Activated CD4-positive, alpha-beta T cell treated with anti-CD3 and anti-CD28 coated beads, Interleukin-2, amount 50 U/mL, for 4 hours (primary cell): ENCODE results near the gene TICAM2.
"Not testable (repeated sequence)": the region's sequence is repeated elsewhere in the genome, so short reads cannot be mapped to it uniquely, and the experiment has no call there.

Experiments used
- DNase-seq, 2 experiments: peaks; one replicate each; pipeline ENCODE4 v3.0.0-alpha.2; 2020

The TICAM2 gene, protein sequence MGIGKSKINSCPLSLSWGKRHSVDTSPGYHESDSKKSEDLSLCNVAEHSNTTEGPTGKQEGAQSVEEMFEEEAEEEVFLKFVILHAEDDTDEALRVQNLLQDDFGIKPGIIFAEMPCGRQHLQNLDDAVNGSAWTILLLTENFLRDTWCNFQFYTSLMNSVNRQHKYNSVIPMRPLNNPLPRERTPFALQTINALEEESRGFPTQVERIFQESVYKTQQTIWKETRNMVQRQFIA

DNA sequence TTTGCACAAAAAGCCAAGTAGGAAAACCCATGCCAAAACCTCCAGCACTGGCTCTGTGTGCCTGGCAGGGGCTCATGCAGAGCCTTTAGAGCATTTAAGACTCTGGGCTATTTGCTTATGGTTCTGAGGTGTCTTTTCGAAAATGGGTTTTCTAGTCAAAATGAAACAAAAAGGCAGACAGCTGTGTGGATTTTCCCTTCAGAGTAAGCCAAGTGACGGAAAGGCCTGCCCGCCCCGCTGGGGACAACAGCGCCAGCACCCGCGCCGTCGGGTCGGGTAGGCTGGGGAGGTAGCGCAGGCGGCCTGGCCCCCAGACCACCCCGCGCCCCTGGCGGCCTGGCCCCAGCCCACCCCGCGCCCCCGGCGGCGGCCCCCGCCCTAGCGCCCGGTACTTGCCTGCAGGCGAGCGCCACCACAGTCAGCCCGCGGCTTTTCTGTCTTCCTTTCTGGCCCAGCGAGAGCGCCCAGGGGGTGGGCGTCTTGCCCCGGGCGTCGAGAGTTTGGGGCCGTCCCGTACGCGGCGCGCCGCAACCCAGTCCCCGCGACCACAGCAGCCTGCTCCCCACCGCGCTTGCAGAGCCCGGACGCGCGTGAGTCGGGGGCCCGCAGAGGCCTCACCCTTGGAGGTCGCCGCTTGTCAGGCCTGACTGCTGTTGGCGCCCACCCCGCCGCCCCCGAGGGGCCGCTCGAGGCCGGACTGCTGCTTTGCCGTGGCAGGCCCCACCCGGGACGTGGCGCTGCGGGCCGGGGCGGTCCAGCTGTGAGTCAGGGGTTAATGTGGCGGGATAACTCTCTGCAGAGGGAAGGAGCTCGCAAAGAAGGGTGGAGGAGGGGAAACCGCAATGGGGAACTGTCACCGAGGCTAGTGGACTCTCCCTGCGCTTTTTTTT, at the start of gene TICAM2:
TICAM2 (minus strand) TSS at position 779 of the 890 bp plus-strand sequence. CDS start 21,223 bp downstream, outside the sequence.
- DNase-seq, result peak; percentile 35 to 40

DNA sequence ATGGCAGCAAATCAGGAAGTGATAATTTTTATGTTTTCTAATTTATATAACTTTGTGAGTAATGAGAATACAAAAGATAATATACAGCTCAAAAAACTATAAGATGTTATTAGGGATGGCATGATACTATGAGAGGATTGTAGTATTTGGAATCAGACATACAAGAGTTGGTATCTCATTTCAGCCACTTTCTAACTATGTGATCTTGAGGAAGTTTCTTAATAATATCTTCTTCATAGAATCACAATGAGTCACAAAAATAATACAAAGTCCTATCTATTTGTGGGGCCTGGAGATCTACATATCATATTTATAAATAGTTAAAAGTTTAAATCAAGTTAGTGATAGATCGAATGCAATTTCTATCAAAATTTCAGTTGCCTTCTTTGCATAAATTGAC, 47.3 kb upstream of the TICAM2 start:
- DNase-seq, result no peak

DNA sequence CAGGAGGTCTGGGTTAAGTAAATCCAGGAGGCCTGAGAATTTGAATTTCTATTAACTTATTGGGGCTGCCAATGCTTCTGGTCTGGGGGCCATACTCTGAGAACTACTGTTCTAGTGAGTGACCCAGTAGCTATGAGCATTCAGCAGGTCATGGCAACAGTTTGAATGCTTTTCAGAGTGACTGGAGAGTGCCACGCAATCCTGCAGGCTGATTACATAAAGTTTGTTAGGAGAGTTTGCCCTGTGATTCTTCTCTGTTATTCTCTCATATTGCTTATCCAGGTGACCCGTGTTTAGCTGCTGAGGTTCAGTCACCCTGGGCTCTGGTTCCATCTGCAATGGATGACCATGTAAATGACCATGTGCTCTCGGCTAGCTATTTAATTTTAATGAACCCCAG, 45.8 kb upstream of the TICAM2 start:
- DNase-seq, result no peak

DNA sequence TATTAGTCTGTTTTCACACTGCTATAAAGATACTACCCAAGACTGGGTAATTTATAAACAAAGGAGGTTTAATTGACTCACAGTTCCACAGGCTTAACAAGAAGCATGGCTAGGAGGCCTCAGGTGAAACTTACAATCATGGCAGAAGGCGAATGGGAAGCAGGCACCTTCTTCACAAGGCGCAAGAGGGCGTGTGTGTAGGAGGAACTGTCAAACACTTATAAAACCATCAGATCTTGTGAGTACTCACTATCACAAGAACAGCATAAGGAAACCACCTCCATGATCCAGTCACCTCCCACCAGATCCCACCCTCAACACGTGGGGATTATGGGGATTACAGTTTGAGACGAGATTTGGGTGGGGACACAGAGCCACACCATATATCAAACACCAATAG, 43.1 kb upstream of the TICAM2 start:
- not testable (repeated sequence) for DNase-seq

DNA sequence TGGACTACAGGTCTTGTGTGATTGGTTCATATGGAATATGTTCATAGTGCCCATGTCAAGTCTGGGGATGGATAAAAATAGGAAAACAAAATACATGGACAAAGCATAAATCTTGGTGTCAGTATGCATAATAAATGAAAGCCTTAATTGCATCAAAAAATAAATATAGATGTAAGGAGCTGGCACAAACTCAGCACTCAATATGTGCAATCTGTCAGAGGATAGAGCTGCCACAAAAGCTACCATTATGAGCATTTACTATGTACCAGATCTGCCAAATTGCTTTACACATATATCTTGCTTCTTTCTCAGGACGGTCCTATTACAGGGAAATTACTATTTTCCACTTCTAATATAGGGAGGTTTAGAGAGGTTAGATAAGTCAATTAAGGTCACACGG, 41.8 kb upstream of the TICAM2 start:
- no peak for DNase-seq

DNA sequence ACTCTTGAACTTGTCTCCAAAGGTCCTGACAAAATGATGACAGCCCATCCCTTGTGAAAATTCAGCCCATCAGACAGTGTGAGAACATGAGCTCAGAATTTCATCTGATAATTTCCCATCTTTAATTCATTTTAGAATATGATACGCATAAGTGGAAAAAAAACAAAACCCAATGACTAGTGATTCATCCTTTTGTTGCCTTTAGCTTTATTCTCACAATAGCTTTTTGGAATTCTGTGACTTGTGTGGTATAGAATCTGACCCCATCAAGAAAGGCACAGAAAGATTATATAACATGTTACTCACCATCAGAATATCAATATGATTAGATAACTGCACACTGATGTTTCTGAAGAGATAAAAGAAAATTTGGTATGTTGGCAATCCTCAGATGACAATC, 39.7 kb upstream of the TICAM2 start:
- no peak for DNase-seq

DNA sequence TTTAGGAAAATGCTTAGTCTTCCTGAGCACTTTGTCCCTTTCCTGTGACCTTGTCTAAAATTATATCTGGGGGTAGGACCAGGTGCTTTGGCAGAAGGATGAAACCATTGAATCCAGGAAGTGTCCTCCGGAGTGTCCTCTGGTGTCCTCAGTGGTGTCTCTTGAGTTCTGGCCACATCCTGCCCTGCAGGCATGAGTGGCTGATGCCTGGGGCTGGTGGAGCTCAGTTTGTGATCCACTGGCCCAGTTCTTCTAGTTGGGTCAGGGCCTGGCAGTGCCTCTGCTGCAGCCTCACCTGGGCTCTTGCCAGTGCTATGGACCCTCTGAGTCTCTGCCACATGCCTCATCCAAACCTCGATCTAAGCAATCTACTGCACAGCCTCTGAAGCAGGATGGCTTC, 38.0 kb upstream of the TICAM2 start:
- DNase-seq, result no peak

DNA sequence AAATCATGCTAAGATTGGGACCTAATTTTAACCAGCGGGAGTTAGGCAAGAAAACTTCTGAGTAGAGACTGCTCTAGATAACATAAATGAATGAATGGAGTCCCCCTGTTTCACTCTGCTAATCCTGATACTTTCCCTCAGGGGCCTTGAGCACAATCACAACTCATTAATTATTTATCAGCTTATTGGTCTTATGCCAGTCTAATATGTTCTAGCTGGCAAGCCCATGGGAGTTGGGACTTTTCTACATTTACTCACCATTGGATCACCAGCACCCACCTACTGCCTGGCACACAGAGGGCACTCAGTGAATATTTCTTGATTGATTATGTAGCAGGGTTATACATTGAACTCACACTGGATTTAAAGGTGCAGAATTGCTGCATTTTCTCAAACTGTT, 37.1 kb upstream of the TICAM2 start:
- DNase-seq, result no peak

DNA sequence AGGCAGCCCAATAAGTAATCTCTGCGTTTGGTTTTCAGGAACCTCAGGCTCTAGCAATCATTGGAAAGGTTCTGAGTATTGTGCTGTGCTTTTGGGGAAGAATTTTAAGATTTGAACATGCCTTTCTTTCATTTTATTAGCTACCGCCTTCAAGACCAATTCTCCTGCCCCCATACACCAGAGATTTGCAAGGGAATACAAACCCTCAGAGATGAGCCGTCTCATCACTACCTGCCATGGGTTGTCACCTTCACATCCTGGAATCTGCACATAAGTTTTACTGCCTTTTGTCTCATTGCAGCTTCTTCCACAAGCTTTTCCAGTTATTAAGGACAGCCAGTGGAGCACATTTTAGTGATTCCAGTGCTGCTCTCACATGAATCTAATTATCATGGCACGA, 35.2 kb upstream of the TICAM2 start:
- DNase-seq, result no peak

DNA sequence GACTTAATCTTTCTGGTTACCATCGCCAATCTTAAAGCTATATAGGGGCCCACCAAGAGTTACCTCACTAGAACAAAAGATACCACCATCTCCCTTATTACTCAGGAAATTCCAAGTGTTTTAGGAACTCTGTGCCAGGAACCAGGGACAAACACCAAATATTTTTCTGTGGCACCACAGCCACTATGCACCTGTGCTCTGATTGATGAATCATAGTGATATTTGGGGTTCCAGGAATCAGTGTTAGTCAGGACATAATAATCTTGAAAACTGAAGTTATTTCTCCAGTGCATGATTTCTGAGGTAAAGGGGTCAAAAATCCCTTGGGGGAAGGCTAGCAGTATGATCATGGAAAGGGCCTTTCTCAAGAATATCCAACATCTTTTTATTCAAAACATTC, 33.7 kb upstream of the TICAM2 start:
- no peak for DNase-seq

DNA sequence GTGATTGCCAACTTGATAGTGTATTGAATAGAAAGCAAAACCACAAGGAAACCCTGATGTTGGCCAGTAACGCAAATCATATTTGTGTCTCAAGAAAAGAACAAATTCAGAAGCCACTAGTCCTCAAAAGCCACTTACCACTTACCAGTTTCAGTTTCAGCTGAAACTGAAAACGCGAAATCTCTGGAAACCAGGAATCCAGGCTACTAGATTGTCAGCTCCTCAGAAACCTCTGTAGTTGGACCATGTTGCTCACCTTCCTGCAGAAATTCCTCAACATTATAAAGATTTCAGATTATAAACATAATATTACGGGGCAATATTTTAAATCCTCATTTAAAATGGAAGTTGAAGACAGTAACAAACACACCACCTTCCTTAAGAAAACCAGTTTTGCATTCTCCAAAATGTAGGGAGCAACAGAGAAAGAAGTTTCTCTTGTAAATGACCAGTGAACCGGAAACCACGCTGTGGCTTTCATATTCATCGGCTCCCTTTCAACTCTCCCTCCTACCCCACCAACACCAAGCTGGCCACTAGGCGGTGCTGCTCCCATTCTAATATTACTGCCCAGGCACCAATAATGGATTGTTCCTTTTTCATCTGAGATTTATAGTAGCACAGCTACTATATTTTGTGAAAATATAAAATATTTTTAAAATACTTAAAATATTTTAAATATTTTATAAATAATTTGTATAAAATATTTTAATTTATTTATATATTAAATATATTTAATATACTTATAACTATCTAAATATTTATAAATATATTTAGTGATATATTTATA, 32.3 kb upstream of the TICAM2 start:
- DNase-seq, result peak; percentile 79 to 85

DNA sequence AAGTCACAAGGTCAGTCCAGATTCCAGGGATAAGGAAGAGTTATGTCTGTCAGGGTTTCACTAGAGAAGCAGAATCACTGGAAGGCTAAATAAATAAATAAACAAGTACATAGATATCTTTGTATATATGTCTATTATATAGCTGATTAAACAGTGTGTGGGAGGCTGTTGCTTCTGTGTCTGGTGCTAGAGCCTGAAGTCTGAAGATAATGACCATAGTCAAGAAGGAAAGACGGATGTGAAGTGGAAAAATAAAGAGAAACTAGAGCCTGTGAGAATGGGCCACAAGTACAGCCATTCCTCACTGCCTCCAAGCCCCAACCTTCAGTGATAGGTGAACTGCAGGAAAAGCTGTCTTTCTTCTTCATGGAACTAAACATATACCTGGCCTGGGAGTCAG, 27.6 kb upstream of the TICAM2 start:
- no peak for DNase-seq

DNA sequence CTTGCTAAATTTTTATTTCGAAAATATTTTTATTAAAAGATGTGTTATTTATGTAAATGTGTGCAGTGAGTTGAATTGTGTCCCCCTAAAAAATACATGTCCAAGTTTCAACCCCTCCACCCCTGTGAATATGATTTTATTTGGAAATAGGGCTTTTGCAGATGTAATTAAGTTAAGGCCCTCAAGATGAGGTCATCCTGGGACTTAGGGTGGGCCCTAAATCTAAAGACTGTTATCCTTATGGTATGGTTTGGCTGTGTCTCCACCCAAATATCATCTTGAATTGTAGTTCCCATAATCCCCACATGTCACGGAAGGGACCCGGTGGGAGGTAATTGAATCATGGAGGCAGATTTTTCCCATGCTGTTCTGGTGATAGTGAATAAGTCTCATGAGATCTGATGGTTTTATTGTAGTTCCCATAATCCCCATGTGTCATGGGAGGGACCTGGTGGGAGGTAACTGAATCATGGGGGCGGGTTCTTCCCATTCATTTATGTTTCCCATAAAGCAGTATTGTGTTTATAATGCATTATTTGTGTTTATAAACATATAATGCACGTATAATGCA, 25.1 kb upstream of the TICAM2 start:
- no peak for DNase-seq

DNA sequence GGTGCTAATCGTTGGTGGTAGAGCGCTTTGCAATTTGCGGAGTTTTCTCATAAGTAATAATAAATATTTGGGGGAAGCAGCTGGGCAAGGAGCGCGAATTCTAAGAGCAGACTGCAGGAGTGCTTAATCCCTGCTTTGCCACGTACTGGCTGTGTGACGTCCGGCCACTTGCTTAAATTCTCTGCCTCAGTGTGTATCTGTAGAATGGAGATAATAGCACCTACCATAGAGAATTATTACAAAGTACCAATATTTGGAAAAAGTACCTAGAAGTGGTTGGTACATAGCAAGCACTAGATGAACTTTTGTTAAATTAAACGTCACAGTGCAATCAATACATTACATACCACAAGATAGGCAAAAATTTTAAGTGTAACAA, 24.2 kb upstream of the TICAM2 start:
- no peak for DNase-seq

DNA sequence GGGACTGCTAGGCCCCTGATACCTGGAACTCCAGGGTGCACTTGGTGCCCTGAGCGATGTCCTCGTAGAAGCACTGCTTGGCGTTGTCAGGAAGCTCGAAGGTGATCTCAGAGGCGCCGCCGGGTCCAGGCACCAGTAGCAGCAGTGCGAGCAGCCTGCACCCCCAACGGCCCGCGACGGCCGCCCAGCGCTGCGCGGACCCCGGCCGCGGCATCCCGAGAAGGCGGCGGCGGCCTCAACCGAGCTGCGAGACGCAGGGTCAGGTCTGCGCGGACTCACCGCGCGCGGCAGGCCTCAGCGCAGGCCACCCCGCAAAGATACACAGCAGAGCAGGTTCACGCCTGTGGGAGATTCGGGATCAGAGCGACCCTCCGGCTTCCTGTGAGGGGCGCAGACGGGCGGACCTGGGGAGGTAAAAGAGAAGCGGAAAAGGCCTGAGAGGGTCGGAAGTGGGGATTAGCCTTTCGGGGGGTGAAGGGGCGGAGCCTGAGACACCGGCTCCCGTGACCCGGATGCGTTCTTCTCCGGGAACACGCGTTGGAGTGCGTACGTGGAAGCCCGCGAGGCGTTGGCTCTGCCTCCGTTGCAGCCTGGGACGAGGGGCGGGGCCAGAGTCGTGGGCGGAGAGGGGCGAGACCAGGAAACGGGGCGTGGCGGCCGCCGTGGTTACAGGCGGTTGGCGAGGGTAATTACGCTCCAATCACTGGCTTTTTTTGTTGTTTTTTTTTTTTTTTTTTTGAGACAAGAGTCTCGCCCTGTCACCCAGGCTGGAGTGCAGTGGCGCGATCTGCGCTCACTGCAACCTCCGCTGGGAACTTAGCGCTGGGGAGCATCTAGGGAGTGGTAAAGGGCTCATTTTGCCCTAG, 23.5 kb upstream of the TICAM2 start, which contains the start of gene TMED7:
TMED7 (minus strand) TSS at position 458 of the 866 bp plus-strand sequence; CDS start at position 214, 244 bp downstream.
- DNase-seq, result peak; percentile 100

DNA sequence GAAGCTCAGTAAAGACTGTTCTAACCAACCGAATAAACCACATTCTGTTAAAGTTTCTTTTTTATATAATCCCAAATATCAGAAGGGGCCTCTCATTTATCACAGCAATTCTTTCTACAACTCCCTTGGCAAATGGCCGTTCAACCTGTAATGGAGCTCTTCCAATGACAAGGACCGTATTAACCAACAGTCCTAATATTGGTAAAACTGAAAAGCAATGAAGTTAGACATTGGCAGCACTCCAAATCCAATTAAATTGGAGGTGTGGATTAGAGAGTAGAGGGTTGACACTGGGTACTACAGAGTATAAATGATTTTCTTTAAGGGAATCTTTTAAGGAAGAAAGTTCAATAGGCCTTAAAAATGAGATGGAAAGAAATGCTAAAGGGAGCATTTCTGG, 22.7 kb upstream of the TICAM2 start:
- DNase-seq, result no peak

DNA sequence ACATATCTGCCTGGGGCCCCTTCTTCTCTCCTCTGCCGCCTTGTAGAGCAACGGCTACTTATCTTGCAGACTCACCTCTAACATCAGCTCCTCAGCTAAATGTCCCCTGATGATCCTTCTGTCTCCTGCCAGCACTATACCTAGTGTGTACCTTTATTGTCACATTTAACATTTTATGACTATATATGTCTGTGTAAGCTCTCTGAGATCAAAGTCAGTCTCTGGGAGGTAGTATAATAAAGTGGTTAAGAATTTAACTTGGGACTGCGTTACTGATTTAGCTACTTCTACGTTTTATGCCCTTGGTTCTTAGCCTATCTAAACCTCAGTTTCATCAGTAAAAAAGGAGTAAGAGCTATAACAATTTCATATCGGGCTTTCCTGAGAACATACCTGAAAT, 21.4 kb upstream of the TICAM2 start:
- no peak for DNase-seq

DNA sequence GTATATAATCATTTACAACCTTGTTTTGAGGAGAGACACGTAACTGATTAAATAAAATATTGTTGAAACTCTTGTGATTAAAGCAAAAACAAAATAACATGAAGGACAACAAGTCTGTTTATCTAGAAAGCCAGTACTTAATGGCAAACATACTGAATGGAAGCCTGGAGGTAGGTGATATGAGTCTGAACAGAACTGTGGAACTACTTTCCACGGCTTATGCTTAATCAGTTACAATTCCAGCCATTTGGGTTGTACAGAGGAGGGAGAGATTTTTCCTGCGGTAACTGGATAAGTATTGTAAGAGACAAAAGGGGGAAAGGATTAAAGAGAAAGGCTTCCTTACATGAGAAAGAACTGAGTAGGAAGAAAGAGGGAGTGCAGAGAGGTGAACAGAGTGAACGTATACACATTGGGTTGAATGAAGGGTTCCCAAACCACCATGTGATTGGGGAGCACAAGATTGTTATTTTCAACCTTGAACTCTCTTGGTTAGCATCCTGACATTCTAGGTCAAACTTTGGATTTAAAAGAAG, 19.2 kb upstream of the TICAM2 start:
- DNase-seq, result no peak

DNA sequence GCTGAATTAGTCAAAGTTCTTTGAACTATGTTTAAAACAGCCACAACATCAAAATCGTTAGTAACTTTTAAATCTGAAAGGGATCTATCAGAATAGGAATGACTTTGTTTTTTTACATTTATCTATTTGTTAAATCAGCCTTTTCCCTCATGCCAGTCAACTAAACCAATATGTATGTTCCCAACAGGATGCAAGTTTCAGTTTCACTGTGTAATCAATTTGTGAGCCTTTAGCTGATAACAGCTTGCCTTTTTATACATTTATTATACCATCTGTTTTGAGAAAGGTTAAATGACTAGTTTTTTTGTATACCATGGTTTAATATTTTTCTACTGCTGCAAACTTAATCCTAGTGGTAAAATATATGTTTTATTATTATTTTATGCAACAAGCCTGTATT, 14.6 kb upstream of the TICAM2 start:
- no peak for DNase-seq

DNA sequence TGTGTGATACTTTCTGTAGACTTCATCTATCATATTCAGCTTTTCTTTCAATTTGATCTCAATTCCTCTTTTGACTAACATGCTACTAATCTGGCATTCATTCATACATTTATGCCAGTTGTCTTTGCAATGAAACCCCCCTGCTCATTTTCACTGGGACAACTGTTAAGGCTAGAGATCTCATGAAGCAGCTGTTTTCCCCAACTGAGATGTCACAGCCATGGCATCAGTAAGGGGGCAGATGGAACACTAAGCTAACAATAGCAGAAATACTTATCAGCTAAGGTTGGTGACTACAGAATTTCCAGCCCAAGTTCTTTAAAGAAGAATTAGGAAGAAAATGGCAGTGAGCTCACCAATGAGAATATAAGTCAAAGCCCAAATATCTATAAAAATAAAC, 14.2 kb upstream of the TICAM2 start:
- DNase-seq, result no peak

DNA sequence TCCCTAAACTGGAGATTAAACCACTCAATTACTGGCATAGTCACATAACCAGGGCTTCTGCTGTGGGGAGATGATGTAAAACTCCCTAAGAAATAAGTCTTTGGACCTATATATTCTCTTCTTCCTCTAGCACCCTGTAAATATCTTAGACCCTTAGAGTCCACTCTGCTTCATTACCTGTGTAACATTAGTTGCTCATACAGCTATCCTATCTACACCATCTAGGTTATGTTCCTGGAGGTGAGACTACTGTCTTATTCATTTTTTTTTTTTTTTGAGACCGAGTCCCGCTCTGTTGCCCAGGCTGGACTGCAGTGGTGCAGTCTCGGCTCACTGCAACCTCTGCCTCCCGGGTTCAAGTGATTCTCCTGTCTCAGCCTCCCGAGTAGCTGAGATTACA, 9.6 kb upstream of the TICAM2 start:
- DNase-seq, result no peak

DNA sequence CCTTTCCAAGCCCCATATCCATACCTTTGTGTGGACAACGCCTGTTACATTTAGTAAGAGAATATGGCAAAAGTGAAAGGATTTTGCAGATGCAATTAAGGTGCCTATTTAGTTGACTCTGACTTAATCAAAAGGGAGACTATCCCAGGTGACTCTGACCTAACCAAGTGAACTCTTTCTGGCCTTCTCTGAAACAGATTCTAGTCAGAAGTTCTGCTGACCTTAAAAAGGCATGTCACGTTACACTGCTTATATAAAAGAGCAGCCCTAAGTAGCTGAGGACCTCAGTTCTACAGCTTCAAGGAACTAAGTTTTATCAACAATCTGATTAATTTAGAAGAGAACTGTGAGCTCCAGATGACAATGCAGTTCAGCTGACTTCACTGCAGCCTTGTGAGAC, 5.7 kb upstream of the TICAM2 start:
- no peak for DNase-seq
